H1 (cell line): ENCODE measurements around the gene ARHGDIG. TPM values are rescaled to one million over a fixed set of nuclear protein-coding genes. Genes with fewer than 3 reads are reported as not detected.

ENCODE experiments used
- CTCF ChIP-seq, 3 experiments: IDR thresholded peaks; 1 replicate in 2 of 3; 2 replicates in 1 of 3; pipeline versions ENCODE4 v1.5.1 to v1.6.1; 2011; ENCODE audit warnings: low read length in 3 of 3, mild to moderate bottlenecking in 3 of 3, inconsistent platforms in 2 of 3, low read depth in 1 of 3, moderate library complexity in 1 of 3; ENCODE audit not compliant: insufficient read depth in 1 of 3; ENCODE audit errors: control extremely low read depth in 1 of 3
- EGR1 ChIP-seq: IDR thresholded peaks from 2 replicates; pipeline ENCODE4 v1.6.1; 2011; ENCODE audit warnings: low read depth, low read length, borderline replicate concordance
- FOSL1 ChIP-seq: IDR thresholded peaks from 2 replicates; pipeline ENCODE4 v1.6.1; 2011; ENCODE audit warnings: mild to moderate bottlenecking, low read depth, low read length, moderate library complexity; ENCODE audit not compliant: insufficient read depth
- GABPA ChIP-seq: IDR thresholded peaks from 2 replicates; pipeline ENCODE4 v1.6.1; 2011; ENCODE audit warnings: mild to moderate bottlenecking, low read length, moderate library complexity, borderline replicate concordance; ENCODE audit not compliant: insufficient read depth
- POLR2A ChIP-seq, 2 experiments: IDR thresholded peaks; 1 replicate in 1 of 2; 2 replicates in 1 of 2; pipeline ENCODE4 v1.6.1; 2011; ENCODE audit warnings: low read depth in 2 of 2, low read length in 2 of 2, mild to moderate bottlenecking in 2 of 2; ENCODE audit errors: control extremely low read depth in 1 of 2
- RFX5 ChIP-seq: IDR thresholded peaks from 2 replicates; pipeline ENCODE4 v1.6.1; 2011; ENCODE audit warnings: low read depth, low read length, improper control_type of control experiment, borderline replicate concordance
- SUZ12 ChIP-seq: fragments of 200-600 bp; sonication (generic); IDR thresholded peaks from 2 replicates; pipeline ENCODE4 v1.6.1; 2012; ENCODE audit warnings: mild to moderate bottlenecking, inconsistent platforms, low read length, moderate library complexity, mixed read lengths
- TCF12 ChIP-seq: IDR thresholded peaks from 2 replicates; pipeline ENCODE4 v1.6.1; 2011; ENCODE audit warnings: low read depth, mild to moderate bottlenecking, low read length
- TEAD4 ChIP-seq: IDR thresholded peaks from 2 replicates; pipeline ENCODE4 v1.6.1; 2012; ENCODE audit warnings: low read depth, low read length, inconsistent platforms, mixed read lengths
- polyA plus RNA-seq, 7 experiments: library from polyadenylated mRNA; depleted of rRNA in 3 of 7; stranded (reverse) in 5 of 7; unstranded in 2 of 7; fragments of >200 nt in 5 of 7; fragments of 200-250 nt in 2 of 7; gene quantifications; 1 replicate in 5 of 7; 2 replicates in 1 of 7; 4 replicates in 1 of 7; pipeline versions ENCODE4 v1.2.1 to v1.2.3, GENCODE V29; 2011 to 2013; ENCODE audit warnings: missing spikeins in 2 of 7, mixed read lengths in 2 of 7
- total RNA-seq: library from RNA; stranded (reverse); fragmentation: NEBNext Ultra II Directional; extraction: Animal tissue kit (Norgen Biotek cat#: 25700); gene quantifications from 2 replicates; pipeline ENCODE4 v1.2.1, GENCODE V29; 2021

Gene ARHGDIG
- total and polyA plus RNA-seq, 2 of the 8 experiments (the other 6 are each of a cell fraction or from before 2014, with no cell fraction given), result 1.2 to 2.9 TPM

DNA sequence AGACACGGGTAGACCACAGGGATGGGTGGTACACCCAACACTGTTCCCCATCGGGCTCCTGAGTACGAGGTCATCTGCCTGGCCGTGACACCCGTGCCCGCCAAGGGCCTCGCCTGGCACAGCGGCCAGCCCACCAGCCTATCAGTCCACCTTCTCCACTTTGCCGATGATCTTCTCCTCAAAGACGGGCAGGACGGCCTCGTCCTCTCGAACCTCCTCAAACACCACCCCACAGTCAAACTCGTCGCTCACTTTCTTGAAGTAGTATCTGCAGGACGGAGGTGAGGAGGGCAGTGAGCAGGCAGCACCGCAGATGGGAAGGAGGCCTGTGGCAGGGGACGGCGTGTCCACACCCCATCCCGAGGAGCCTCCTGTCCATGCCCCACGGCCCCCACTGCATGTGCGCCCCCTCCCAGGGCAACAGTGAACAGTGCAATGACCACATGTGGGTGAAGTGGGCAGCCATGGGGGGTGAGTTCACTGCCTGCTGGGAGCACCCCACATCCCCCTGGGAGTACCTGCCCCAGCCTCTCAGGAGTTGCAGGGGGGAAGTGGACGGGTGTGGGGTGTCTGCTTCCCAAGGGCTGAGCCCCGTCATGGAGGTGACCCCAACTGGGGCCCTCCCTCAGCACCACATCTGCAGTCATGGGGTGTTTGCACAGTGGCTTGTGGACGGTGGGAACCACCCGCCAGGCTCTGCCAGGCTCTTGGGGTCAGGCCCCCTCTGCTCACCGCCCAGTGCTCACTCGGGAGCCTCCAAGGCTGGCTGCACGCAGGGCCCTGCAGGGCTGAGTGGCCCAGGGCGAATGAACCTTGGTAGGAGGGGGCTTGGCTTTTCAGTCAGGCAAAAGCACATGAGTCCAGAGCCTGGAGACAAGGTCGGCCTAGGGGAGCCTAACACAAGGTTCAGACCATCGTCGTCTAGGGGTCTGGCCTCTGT is 7.9 kb downstream of the ARHGDIG start (continued):
- no peak for TF ChIP-seq CTCF (IDR thresholded peaks at IDR 0.05; ENCODE audit: control extremely low read depth in 1 of 3, insufficient read depth in 1 of 3, low read depth in 1 of 3, low read length in 3 of 3)
- no peak for TF ChIP-seq EGR1
- no peak for TF ChIP-seq GABPA
- TF ChIP-seq POLR2A (IDR thresholded peaks at IDR 0.05; ENCODE audit: control extremely low read depth in 1 of 2, low read depth in 2 of 2, low read length in 2 of 2), result no peak
- no peak for TF ChIP-seq TEAD4
- no peak for TF ChIP-seq RFX5
- no peak for TF ChIP-seq FOSL1
- TF ChIP-seq TCF12, result no peak
- no peak for TF ChIP-seq SUZ12
